ENCODE results near the gene NAT10. TPM values are rescaled to one million over a fixed set of nuclear protein-coding genes. Genes with fewer than 3 reads are reported as not detected.
"Not testable (repeated sequence)": the region's sequence is repeated elsewhere in the genome, so short reads cannot be mapped to it uniquely, and the experiment has no call there.

Gene NAT10
- total RNA-seq, 1 experiment from 2014 or later, result 48.7 TPM

GRCh38 chr11:34065505-34066203 lies 39.8 kb upstream of the NAT10 start:
- Histone ChIP-seq H3K4me2 (ENCODE audit: low read length) (no peak overlapping the region), H3K9me3 (ENCODE audit: low read length) (no peaks in the 10 kb centered on the region), H3K36me3 (ENCODE audit: low read depth, low read length) (peaks cover 11% of the 10 kb centered on the region; the same call in 1 of the 2 replicates), H3K9ac (ENCODE audit: low read length) (no peak overlapping the region), H3K27ac (ENCODE audit: low read length) (no peak overlapping the region), H3K4me1 (ENCODE audit: insufficient read depth, low read length) (no peaks in the 10 kb centered on the region), H3F3A (ENCODE audit: low read length, unreplicated experiment) (no peaks in the 10 kb centered on the region), H2AFZ (ENCODE audit: low read length) (no peak overlapping the region), H3K4me3 (ENCODE audit: low read length) (no peak overlapping the region), H3K9me2 (replicated peaks; ENCODE audit: low read length) (no peaks in the 10 kb centered on the region), H3K27me3 (ENCODE audit: low read length) (no peaks in the 10 kb centered on the region), H4K20me1 (ENCODE audit: low read length) (peaks cover 61% of the 10 kb centered on the region), H3K79me2 (ENCODE audit: low read length) (peaks cover 100% of the 10 kb centered on the region)
- TF ChIP-seq CTCF (conservative IDR thresholded peaks at IDR 0.05; ENCODE audit: low read depth, low read length) (no peak; the same call in 1 of the 2 replicates), EZH2phosphoT487 (IDR thresholded peaks at IDR 0.05; ENCODE audit: borderline replicate concordance, low read length) (no peak), EZH2 (IDR thresholded peaks at IDR 0.05; ENCODE audit: low read length, unreplicated experiment) (no peak)
- no peak for ATAC-seq
- CTCF ChIA-PET, result no interaction called here
- BruUV-seq (replicated peaks), result no TSS peak
- POLR2A ChIA-PET (ENCODE audit: unreplicated experiment), result interaction anchor here (0.7 kb wide), 1 partner anchor 13 kb away, joined by 4 read pairs; no protein-coding TSS in a partner anchor
- intact Hi-C loops (cut with micrococcal nuclease), result no loop called here
- no peak for DNase-seq

- H3K4me1 ChIP-seq (ENCODE audit: insufficient read depth, low read length); H3K9ac ChIP-seq (ENCODE audit: low read length); H3F3A ChIP-seq (ENCODE audit: low read length, unreplicated experiment); H3K4me3 ChIP-seq (ENCODE audit: low read length); H3K9me2 ChIP-seq (replicated peaks; ENCODE audit: low read length); H3K27ac ChIP-seq (ENCODE audit: low read length); POLR2A ChIA-PET (ENCODE audit: unreplicated experiment); H2AFZ ChIP-seq (ENCODE audit: low read length); BruUV-seq (replicated peaks); ATAC-seq; intact Hi-C loops (cut with micrococcal nuclease); H3K9me3 ChIP-seq (ENCODE audit: low read length); H3K4me2 ChIP-seq (ENCODE audit: low read length); DNase-seq; H3K27me3 ChIP-seq (ENCODE audit: low read length): not testable (repeated sequence)
- CTCF ChIA-PET, result interaction anchor here (0.6 kb wide), 1 partner anchor 79 kb away, joined by 8 read pairs; no protein-coding TSS in a partner anchor
- Histone ChIP-seq H3K36me3 (ENCODE audit: low read depth, low read length) (peaks cover 14% of the 10 kb centered on the region), H3K79me2 (ENCODE audit: low read length) (peaks cover 100% of the 10 kb centered on the region), H4K20me1 (ENCODE audit: low read length) (peaks cover 62% of the 10 kb centered on the region)
Measured at GRCh38 chr11:34066766-34067165, 38.7 kb upstream of the NAT10 start.

GRCh38 chr11:34067383-34068065 lies 37.9 kb upstream of the NAT10 start:
- Histone ChIP-seq H3K4me1 (ENCODE audit: insufficient read depth, low read length) (no peaks in the 10 kb centered on the region), H3K9me3 (ENCODE audit: low read length) (no peaks in the 10 kb centered on the region), H3K27me3 (ENCODE audit: low read length) (no peaks in the 10 kb centered on the region), H3K9me2 (replicated peaks; ENCODE audit: low read length) (no peaks in the 10 kb centered on the region), H3K4me2 (ENCODE audit: low read length) (no peak overlapping the region), H4K20me1 (ENCODE audit: low read length) (peaks cover 64% of the 10 kb centered on the region), H3K9ac (ENCODE audit: low read length) (no peak overlapping the region), H3K36me3 (ENCODE audit: low read depth, low read length) (peaks cover 20% of the 10 kb centered on the region), H3K27ac (ENCODE audit: low read length) (no peak overlapping the region), H3F3A (ENCODE audit: low read length, unreplicated experiment) (no peaks in the 10 kb centered on the region), H3K79me2 (ENCODE audit: low read length) (peaks cover 99% of the 10 kb centered on the region), H2AFZ (ENCODE audit: low read length) (no peak overlapping the region), H3K4me3 (ENCODE audit: low read length) (no peak overlapping the region)
- intact Hi-C loops (cut with micrococcal nuclease), result no loop called here
- no peak for TF ChIP-seq CTCF (conservative IDR thresholded peaks at IDR 0.05; ENCODE audit: low read depth, low read length)
- no peak for TF ChIP-seq EZH2phosphoT487 (IDR thresholded peaks at IDR 0.05; ENCODE audit: borderline replicate concordance, low read length)
- no peak for TF ChIP-seq EZH2 (IDR thresholded peaks at IDR 0.05; ENCODE audit: low read length, unreplicated experiment)
- ATAC-seq, result no peak
- DNase-seq, result no peak
- BruUV-seq (replicated peaks), result no TSS peak
- CTCF ChIA-PET, result no interaction called here
- POLR2A ChIA-PET (ENCODE audit: unreplicated experiment), result no interaction called here
